HepG2 (cell line): Measurements from ENCODE around the gene ECD. TPM values are rescaled to one million over a fixed set of nuclear protein-coding genes. Genes with fewer than 3 reads are reported as not detected.

Experiments used
- CHD2 ChIP-seq: IDR thresholded peaks from 2 replicates; pipeline ENCODE4 v1.6.1; 2011; ENCODE audit warnings: low read depth, low read length, improper control_type of control experiment
- GATA4 ChIP-seq: sonication (generic); IDR thresholded peaks from 2 replicates; pipeline ENCODE4 v1.6.1; 2016; ENCODE audit warnings: antibody characterized with exemption, low read depth, borderline replicate concordance
- HNRNPLL ChIP-seq: fragments of 200-400 bp; formaldehyde crosslinking; IDR thresholded peaks from 2 replicates; pipeline ENCODE4 v1.6.1; 2017; ENCODE audit warnings: mild to moderate bottlenecking, low read depth, low read length; ENCODE audit not compliant: poor library complexity, severe bottlenecking
- NONO ChIP-seq, 2 experiments: fragments of 450-650 bp in 1 of 2; sonication (generic) in 1 of 2; formaldehyde crosslinking in 1 of 2; IDR thresholded peaks in 1 of 2; conservative IDR thresholded peaks in 1 of 2; 2 replicates each; pipeline versions ENCODE4 v1.6.1 to v1.8.0; 2017 to 2022; ENCODE audit warnings: mild to moderate bottlenecking in 1 of 2, missing genetic modification reagents in 1 of 2, moderate library complexity in 1 of 2
- SOX5 ChIP-seq: IDR thresholded peaks from 2 replicates; pipeline ENCODE4 v1.6.1; 2016; ENCODE audit warnings: borderline replicate concordance
- THAP7 ChIP-seq: sonication (generic); formaldehyde crosslinking; IDR thresholded peaks from 2 replicates; pipeline ENCODE4 v1.8.1; 2023; ENCODE audit warnings: mild to moderate bottlenecking, missing genetic modification reagents
- TSC22D2 ChIP-seq: sonication (generic); formaldehyde crosslinking; IDR thresholded peaks from 2 replicates; pipeline ENCODE4 v1.5.1; 2020; ENCODE audit warnings: missing genetic modification reagents, mild to moderate bottlenecking, borderline replicate concordance
- ZNF124 ChIP-seq: sonication (generic); formaldehyde crosslinking; IDR thresholded peaks from 2 replicates; pipeline ENCODE4 v1.4.0; 2020; ENCODE audit warnings: missing genetic modification reagents
- ZNF432 ChIP-seq: sonication (generic); formaldehyde crosslinking; IDR thresholded peaks from 2 replicates; pipeline ENCODE4 v1.5.0; 2020; ENCODE audit warnings: missing genetic modification reagents, mild to moderate bottlenecking, borderline replicate concordance
- ZNF547 ChIP-seq: sonication (generic); formaldehyde crosslinking; IDR thresholded peaks from 2 replicates; pipeline ENCODE4 v1.5.1; 2020; ENCODE audit warnings: mild to moderate bottlenecking, missing genetic modification reagents
- ZNF792 ChIP-seq: IDR thresholded peaks from 2 replicates; pipeline ENCODE4 v1.6.1; 2016
- ZSCAN20 ChIP-seq: sonication (generic); formaldehyde crosslinking; IDR thresholded peaks from 2 replicates; pipeline ENCODE4 v1.4.0; 2020; ENCODE audit warnings: missing genetic modification reagents, mild to moderate bottlenecking, borderline replicate concordance
- ZSCAN5A ChIP-seq: sonication (generic); formaldehyde crosslinking; IDR thresholded peaks from 2 replicates; pipeline ENCODE4 v1.8.0; 2022; ENCODE audit warnings: mild to moderate bottlenecking, missing genetic modification reagents, borderline replicate concordance
- polyA plus RNA-seq, 8 experiments: library from polyadenylated mRNA; depleted of rRNA in 3 of 8; stranded (reverse) in 7 of 8; unstranded in 1 of 8; fragments of >200 nt; fragmentation: Illumina TruSeq in 4 of 8; extraction: Trizol in 4 of 8; gene quantifications; 2 replicates each; pipeline versions ENCODE4 v1.2.1 to v1.2.3, GENCODE V29; 2011 to 2016; ENCODE audit warnings: low read depth in 4 of 8, missing spikeins in 1 of 8, mixed read lengths in 1 of 8; ENCODE audit not compliant: insufficient read depth in 1 of 8
- total RNA-seq, 5 experiments: library from RNA; depleted of rRNA; stranded (reverse); fragments of >200 nt; fragmentation: Illumina TruSeq; extraction: Trizol; gene quantifications; 2 replicates each; pipeline ENCODE4 v1.2.3, GENCODE V29; 2016; ENCODE audit warnings: low read depth in 1 of 5
- TF ChIP-seq, protein P1 (sequence below): sonication (generic); formaldehyde crosslinking; IDR thresholded peaks from 2 replicates; pipeline ENCODE4 v1.4.0; 2020; ENCODE audit warnings: mild to moderate bottlenecking, missing genetic modification reagents
- TF ChIP-seq, protein P2 (sequence below): sonication (generic); formaldehyde crosslinking; IDR thresholded peaks from 2 replicates; pipeline ENCODE4 v1.8.1; 2023; ENCODE audit warnings: mild to moderate bottlenecking, missing genetic modification reagents
- TF ChIP-seq, protein P3 (sequence below): sonication (generic); formaldehyde crosslinking; IDR thresholded peaks from 2 replicates; pipeline ENCODE4 v1.8.1; 2023; ENCODE audit warnings: missing genetic modification reagents, inconsistent platforms, borderline replicate concordance
- TF ChIP-seq, protein P4 (sequence below): sonication (generic); formaldehyde crosslinking; conservative IDR thresholded peaks from 2 replicates; pipeline ENCODE4 v1.5.0; 2020; ENCODE audit warnings: missing genetic modification reagents

ECD gene
- total and polyA plus RNA-seq, 2 of the 13 experiments (the other 11 are each of a cell fraction or from before 2014, with no cell fraction given), result 21.5 to 27.6 TPM

DNA sequence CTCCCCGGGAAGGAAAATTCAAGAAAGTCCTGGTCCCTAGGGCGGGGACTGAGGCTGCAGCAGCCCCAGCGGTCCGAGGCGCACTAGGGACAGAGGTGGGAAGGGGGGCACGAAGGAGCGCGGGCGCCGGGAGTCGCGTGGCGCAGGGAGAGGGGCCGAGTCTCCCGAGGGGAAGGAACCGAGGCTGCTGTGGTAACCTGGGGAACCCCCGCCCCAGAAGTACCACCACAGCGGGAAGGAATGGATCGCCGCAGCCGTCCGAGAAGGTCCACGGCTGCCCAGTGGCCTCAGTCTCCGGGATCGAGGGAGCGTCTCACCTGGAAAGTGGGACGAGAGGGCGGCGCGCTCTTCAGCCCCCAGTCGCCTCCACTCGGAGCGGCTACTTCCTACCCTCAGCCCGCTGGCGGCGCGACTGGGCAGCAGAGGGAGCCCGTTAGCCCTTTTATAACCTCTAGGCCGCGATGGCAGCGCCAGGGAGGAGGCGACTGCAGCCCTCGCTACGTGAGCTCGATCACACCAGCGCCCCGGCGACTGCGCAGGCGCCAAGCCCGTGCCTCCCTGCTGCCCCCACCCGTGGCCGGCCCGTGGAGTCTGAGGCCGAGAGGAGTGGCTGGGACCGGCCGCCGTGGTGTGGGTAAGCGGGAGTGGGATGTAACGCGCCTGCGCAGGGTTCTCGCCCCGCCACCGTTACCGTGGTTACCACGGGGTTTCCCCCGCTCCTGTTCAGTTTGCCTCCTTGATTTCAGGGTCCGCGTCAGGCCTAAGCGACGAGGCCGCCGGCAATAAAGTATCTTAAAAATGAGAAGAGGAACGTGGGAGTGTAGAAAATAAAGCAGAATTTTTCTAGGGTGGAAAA, 71.1 kb downstream of the ECD start, which contains the start of gene P4HA1 (continued):
- TF ChIP-seq, protein P1, sequence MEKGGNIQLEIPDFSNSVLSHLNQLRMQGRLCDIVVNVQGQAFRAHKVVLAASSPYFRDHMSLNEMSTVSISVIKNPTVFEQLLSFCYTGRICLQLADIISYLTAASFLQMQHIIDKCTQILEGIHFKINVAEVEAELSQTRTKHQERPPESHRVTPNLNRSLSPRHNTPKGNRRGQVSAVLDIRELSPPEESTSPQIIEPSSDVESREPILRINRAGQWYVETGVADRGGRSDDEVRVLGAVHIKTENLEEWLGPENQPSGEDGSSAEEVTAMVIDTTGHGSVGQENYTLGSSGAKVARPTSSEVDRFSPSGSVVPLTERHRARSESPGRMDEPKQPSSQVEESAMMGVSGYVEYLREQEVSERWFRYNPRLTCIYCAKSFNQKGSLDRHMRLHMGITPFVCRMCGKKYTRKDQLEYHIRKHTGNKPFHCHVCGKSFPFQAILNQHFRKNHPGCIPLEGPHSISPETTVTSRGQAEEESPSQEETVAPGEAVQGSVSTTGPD (CRISPR knock-in tag), result peak; percentile 41; the same call in 1 of the 2 replicates
- TF ChIP-seq ZNF124 (CRISPR knock-in tag), result peak; percentile 78; the same call in 1 of the 2 replicates
- TF ChIP-seq SOX5 (CRISPR knock-in tag), result peak; percentile 60
- TF ChIP-seq ZNF432 (CRISPR knock-in tag), result no peak
- TF ChIP-seq, protein P2, sequence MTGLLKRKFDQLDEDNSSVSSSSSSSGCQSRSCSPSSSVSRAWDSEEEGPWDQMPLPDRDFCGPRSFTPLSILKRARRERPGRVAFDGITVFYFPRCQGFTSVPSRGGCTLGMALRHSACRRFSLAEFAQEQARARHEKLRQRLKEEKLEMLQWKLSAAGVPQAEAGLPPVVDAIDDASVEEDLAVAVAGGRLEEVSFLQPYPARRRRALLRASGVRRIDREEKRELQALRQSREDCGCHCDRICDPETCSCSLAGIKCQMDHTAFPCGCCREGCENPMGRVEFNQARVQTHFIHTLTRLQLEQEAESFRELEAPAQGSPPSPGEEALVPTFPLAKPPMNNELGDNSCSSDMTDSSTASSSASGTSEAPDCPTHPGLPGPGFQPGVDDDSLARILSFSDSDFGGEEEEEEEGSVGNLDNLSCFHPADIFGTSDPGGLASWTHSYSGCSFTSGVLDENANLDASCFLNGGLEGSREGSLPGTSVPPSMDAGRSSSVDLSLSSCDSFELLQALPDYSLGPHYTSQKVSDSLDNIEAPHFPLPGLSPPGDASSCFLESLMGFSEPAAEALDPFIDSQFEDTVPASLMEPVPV, result peak; percentile 86; the same call in 1 of the 2 replicates
- peak; percentile 88; the same call in 1 of the 2 replicates for TF ChIP-seq THAP7 (CRISPR knock-in tag)
- peak; percentile 92 for TF ChIP-seq GATA4
- TF ChIP-seq, protein P3, sequence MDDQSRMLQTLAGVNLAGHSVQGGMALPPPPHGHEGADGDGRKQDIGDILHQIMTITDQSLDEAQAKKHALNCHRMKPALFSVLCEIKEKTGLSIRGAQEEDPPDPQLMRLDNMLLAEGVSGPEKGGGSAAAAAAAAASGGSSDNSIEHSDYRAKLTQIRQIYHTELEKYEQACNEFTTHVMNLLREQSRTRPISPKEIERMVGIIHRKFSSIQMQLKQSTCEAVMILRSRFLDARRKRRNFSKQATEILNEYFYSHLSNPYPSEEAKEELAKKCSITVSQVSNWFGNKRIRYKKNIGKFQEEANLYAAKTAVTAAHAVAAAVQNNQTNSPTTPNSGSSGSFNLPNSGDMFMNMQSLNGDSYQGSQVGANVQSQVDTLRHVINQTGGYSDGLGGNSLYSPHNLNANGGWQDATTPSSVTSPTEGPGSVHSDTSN, result no peak
- peak; percentile 90 for TF ChIP-seq ZNF547 (CRISPR knock-in tag)
- TF ChIP-seq ZNF792, result peak; percentile 87
- peak; percentile 54 for TF ChIP-seq HNRNPLL
- TF ChIP-seq ZSCAN5A (CRISPR knock-in tag), result no peak; the same call in 1 of the 2 replicates
- peak; percentile 31; the same call in 1 of the 2 replicates for TF ChIP-seq CHD2
- TF ChIP-seq ZSCAN20 (CRISPR knock-in tag), result peak; percentile 91; the same call in 1 of the 2 replicates
- TF ChIP-seq NONO (IDR thresholded peaks at IDR 0.05), result no peak
- TF ChIP-seq NONO (CRISPR knock-in tag; conservative IDR thresholded peaks at IDR 0.05), result peak; percentile 94
- TF ChIP-seq TSC22D2 (CRISPR knock-in tag), result peak; percentile 86; the same call in 1 of the 2 replicates
- TF ChIP-seq, protein P4, sequence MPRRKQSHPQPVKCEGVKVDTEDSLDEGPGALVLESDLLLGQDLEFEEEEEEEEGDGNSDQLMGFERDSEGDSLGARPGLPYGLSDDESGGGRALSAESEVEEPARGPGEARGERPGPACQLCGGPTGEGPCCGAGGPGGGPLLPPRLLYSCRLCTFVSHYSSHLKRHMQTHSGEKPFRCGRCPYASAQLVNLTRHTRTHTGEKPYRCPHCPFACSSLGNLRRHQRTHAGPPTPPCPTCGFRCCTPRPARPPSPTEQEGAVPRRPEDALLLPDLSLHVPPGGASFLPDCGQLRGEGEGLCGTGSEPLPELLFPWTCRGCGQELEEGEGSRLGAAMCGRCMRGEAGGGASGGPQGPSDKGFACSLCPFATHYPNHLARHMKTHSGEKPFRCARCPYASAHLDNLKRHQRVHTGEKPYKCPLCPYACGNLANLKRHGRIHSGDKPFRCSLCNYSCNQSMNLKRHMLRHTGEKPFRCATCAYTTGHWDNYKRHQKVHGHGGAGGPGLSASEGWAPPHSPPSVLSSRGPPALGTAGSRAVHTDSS, result peak; percentile 81; the same call in 1 of the 2 replicates
